Testis (tissue), 2 donors: ENCODE data around the gene HSD17B12.

ENCODE experiments used
- CTCF ChIP-seq, 3 experiments: fragments of 450-650 bp in 2 of 3; fragments of 200-600 bp in 1 of 3; sonication (generic) in 1 of 3; IDR thresholded peaks; one replicate each; pipeline ENCODE4 v1.5.1; 2016 to 2019; ENCODE audit warnings: antibody characterized with exemption in 3 of 3, mild to moderate bottlenecking in 2 of 3, moderate library complexity in 1 of 3
- POLR2A ChIP-seq: fragments of 450-650 bp; IDR thresholded peaks from one replicate; pipeline ENCODE4 v1.6.1; 2017; ENCODE audit warnings: antibody characterized with exemption, mild to moderate bottlenecking, moderate library complexity

GRCh38 chr11:43874078-43874477, 193.5 kb downstream of the HSD17B12 start:
- TF ChIP-seq POLR2A, result no peak
- TF ChIP-seq CTCF (IDR thresholded peaks at IDR 0.05), result no peak
